H9 (cell line): ENCODE results near the gene PLCH2. TPM values are rescaled to one million over a fixed set of nuclear protein-coding genes. Genes with fewer than 3 reads are reported as not detected.

ENCODE experiments used
- DNase-seq: peaks from one replicate; pipeline ENCODE4 v3.0.0-alpha.2; 2017
- H2AFZ ChIP-seq: one replicate; pipeline ENCODE4 v1.6.1; 2013; ENCODE audit warnings: mild to moderate bottlenecking, low read length, control low read depth, moderate library complexity
- H2AK5ac ChIP-seq: 2 replicates; pipeline ENCODE4 v1.6.1; 2013; ENCODE audit warnings: low read length, control low read depth, mixed read lengths; ENCODE audit not compliant: insufficient read length
- H2BK120ac ChIP-seq: one replicate; pipeline ENCODE4 v1.6.1; 2013; ENCODE audit warnings: low read depth, mild to moderate bottlenecking, low read length, control low read depth, inconsistent platforms; ENCODE audit not compliant: poor library complexity, severe bottlenecking
- H2BK12ac ChIP-seq: 2 replicates; pipeline ENCODE4 v1.6.1; 2013; ENCODE audit warnings: low read length, control low read depth, mixed read lengths, low read depth; ENCODE audit not compliant: insufficient read length
- H2BK15ac ChIP-seq: 2 replicates; pipeline ENCODE4 v1.6.1; 2013; ENCODE audit warnings: low read depth, low read length, control low read depth
- H2BK20ac ChIP-seq: one replicate; pipeline ENCODE4 v1.6.1; 2013; ENCODE audit warnings: low read depth, mild to moderate bottlenecking, low read length, control low read depth, inconsistent platforms; ENCODE audit not compliant: poor library complexity, severe bottlenecking
- H2BK5ac ChIP-seq: 2 replicates; pipeline ENCODE4 v1.6.1; 2013; ENCODE audit warnings: low read length, control low read depth, mixed read lengths; ENCODE audit not compliant: insufficient read length
- H3K14ac ChIP-seq: 2 replicates; pipeline ENCODE4 v1.6.1; 2013; ENCODE audit warnings: low read length, control low read depth; ENCODE audit not compliant: insufficient read depth
- H3K18ac ChIP-seq: 2 replicates; pipeline ENCODE4 v1.6.1; 2013; ENCODE audit warnings: low read depth, mild to moderate bottlenecking, mixed read lengths, low read length, control low read depth; ENCODE audit not compliant: insufficient read length
- H3K23ac ChIP-seq: 2 replicates; pipeline ENCODE4 v1.6.1; 2013; ENCODE audit warnings: low read length, control low read depth, mixed read lengths, low read depth; ENCODE audit not compliant: insufficient read length
- H3K23me2 ChIP-seq: 2 replicates; pipeline ENCODE4 v1.6.1; 2013; ENCODE audit warnings: low read depth, mild to moderate bottlenecking, mixed read lengths, low read length, control low read depth; ENCODE audit not compliant: insufficient read length, poor library complexity, severe bottlenecking
- H3K27ac ChIP-seq: 2 replicates; pipeline ENCODE4 v1.5.1; 2013; ENCODE audit warnings: low read length, control low read depth, mixed read lengths, low read depth; ENCODE audit not compliant: insufficient read length
- H3K27me3 ChIP-seq: 2 replicates; pipeline ENCODE4 v1.6.1; 2013; ENCODE audit warnings: low read length, control low read depth, inconsistent platforms; ENCODE audit not compliant: insufficient read depth
- H3K4ac ChIP-seq: 2 replicates; pipeline ENCODE4 v1.6.1; 2013; ENCODE audit warnings: low read depth, mild to moderate bottlenecking, control low read depth, inconsistent platforms, low read length, moderate library complexity
- H3K4me1 ChIP-seq: 2 replicates; pipeline ENCODE4 v1.6.1; 2013; ENCODE audit warnings: low read length, control low read depth, inconsistent platforms; ENCODE audit not compliant: insufficient read depth
- H3K4me2 ChIP-seq: 2 replicates; pipeline ENCODE4 v1.6.1; 2013; ENCODE audit warnings: low read length, control low read depth, mixed read lengths; ENCODE audit not compliant: insufficient read length, insufficient read depth
- H3K56ac ChIP-seq: 2 replicates; pipeline ENCODE4 v1.6.1; 2013; ENCODE audit warnings: low read depth, mild to moderate bottlenecking, mixed read lengths, low read length, control low read depth; ENCODE audit not compliant: insufficient read length
- H3K79me1 ChIP-seq: 2 replicates; pipeline ENCODE4 v1.6.1; 2013; ENCODE audit warnings: low read depth, mild to moderate bottlenecking, moderate library complexity, low read length, control low read depth, inconsistent platforms; ENCODE audit not compliant: insufficient read depth, poor library complexity, severe bottlenecking
- H3K79me2 ChIP-seq: 2 replicates; pipeline ENCODE4 v1.6.1; 2013; ENCODE audit warnings: low read length, control low read depth, inconsistent platforms; ENCODE audit not compliant: insufficient read depth
- H3K9ac ChIP-seq: 2 replicates; pipeline ENCODE4 v1.6.1; 2013; ENCODE audit warnings: low read length, control low read depth, mixed read lengths; ENCODE audit not compliant: insufficient read length; ENCODE audit errors: extremely low read depth
- H3K9me3 ChIP-seq: one replicate; pipeline ENCODE4 v1.6.1; 2013; ENCODE audit warnings: low read depth, low read length, inconsistent platforms; ENCODE audit not compliant: control insufficient read depth
- H3T11ph ChIP-seq: one replicate; pipeline ENCODE4 v1.6.1; 2013; ENCODE audit warnings: mild to moderate bottlenecking, low read length, control low read depth, inconsistent platforms
- H4K20me1 ChIP-seq: one replicate; pipeline ENCODE4 v1.6.1; 2013; ENCODE audit not compliant: control insufficient read depth, insufficient read length, insufficient read depth
- H4K5ac ChIP-seq: 2 replicates; pipeline ENCODE4 v1.6.1; 2013; ENCODE audit warnings: low read depth, mild to moderate bottlenecking, mixed read lengths, low read length, control low read depth; ENCODE audit not compliant: insufficient read length
- H4K8ac ChIP-seq: replicated peaks from 2 replicates; pipeline ENCODE4 v1.6.1; 2013; ENCODE audit warnings: low read length, control low read depth, mixed read lengths, low read depth; ENCODE audit not compliant: insufficient read length
- H4K91ac ChIP-seq: 2 replicates; pipeline ENCODE4 v1.6.1; 2013; ENCODE audit warnings: low read depth, mild to moderate bottlenecking, moderate library complexity, mixed read lengths, low read length, control low read depth; ENCODE audit not compliant: insufficient read length
- H3K27ac Mint-ChIP-seq, 3 experiments: 2 replicates in 2 of 3; 3 replicates in 1 of 3; pipeline ENCODE4 v1.8.0; 2020 to 2021; ENCODE audit warnings: mixed read lengths in 3 of 3, mild to moderate bottlenecking in 1 of 3, moderate library complexity in 1 of 3
- H3K27me3 Mint-ChIP-seq: 2 replicates; pipeline ENCODE4 v1.8.0; 2021; ENCODE audit warnings: low read depth, mild to moderate bottlenecking, moderate library complexity, mixed read lengths
- H3K36me3 Mint-ChIP-seq, 3 experiments: 2 replicates in 2 of 3; 3 replicates in 1 of 3; pipeline ENCODE4 v1.8.0; 2020 to 2021; ENCODE audit warnings: low read depth in 3 of 3, mixed read lengths in 3 of 3; ENCODE audit not compliant: insufficient read depth in 1 of 3
- H3K4me1 Mint-ChIP-seq, 2 experiments: 2 replicates each; pipeline ENCODE4 v1.8.0; 2020; ENCODE audit warnings: mixed read lengths in 2 of 2
- H3K4me3 Mint-ChIP-seq, 2 experiments: 2 replicates in 1 of 2; 3 replicates in 1 of 2; pipeline ENCODE4 v1.8.0; 2020 to 2021; ENCODE audit warnings: mild to moderate bottlenecking in 2 of 2, mixed read lengths in 2 of 2, moderate library complexity in 1 of 2
- H3K9me3 Mint-ChIP-seq, 2 experiments: 2 replicates in 1 of 2; 3 replicates in 1 of 2; pipeline ENCODE4 v1.8.0; 2020; ENCODE audit warnings: mild to moderate bottlenecking in 2 of 2, mixed read lengths in 2 of 2, moderate library complexity in 1 of 2
- WGBS: extraction: QIAGEN DNeasy Blood & Tissue Kit; methylation state at CpG from one replicate; pipeline ENCODE4 v1.1.7; 2013; ENCODE audit warnings: missing lambda C conversion rate, low lambda C conversion rate, mixed read lengths; ENCODE audit not compliant: insufficient read length; ENCODE audit errors: extremely low coverage; 5-methylcytosine and 5-hydroxymethylcytosine counted together
- total RNA-seq: library from RNA; stranded (reverse); gene quantifications from 2 replicates; pipeline ENCODE4 v1.2.1, GENCODE V29; 2021
- TF ChIP-seq, protein P1 (sequence below): fragments of 200-600 bp; sonication (generic); conservative IDR thresholded peaks from 3 replicates; pipeline ENCODE4 v1.8.0; 2021; ENCODE audit warnings: antibody characterized with exemption, mild to moderate bottlenecking

PLCH2 gene
- total RNA-seq, 1 experiment from 2014 or later, result 0.09 TPM

- Histone ChIP-seq H3K23ac (no peak overlapping the region), H3K9me3 (no peaks in the 10 kb centered on the region), H4K20me1 (no peaks in the 10 kb centered on the region), H3K9ac (no peak overlapping the region), H3K56ac (no peak overlapping the region), H3K14ac (no peak overlapping the region), H3K27ac (no peak overlapping the region), H3K79me2 (no peaks in the 10 kb centered on the region), H4K5ac (no peak overlapping the region), H2AFZ (no peak overlapping the region), H4K8ac (no peak overlapping the region), H3K4ac (no peak overlapping the region), H3K18ac (no peak overlapping the region), H3K4me2 (no peak overlapping the region), H2BK15ac (no peak overlapping the region), H3T11ph (no peak overlapping the region), H2AK5ac (no peak overlapping the region), H3K23me2 (no peaks in the 10 kb centered on the region), H3K79me1 (no peaks in the 10 kb centered on the region), H2BK120ac (no peak overlapping the region), H2BK12ac (no peak overlapping the region), H4K91ac (no peak overlapping the region), H2BK5ac (no peak overlapping the region), H3K27me3 (no peaks in the 10 kb centered on the region), H3K4me1 (no peaks in the 10 kb centered on the region), H2BK20ac (no peak overlapping the region)
- TF ChIP-seq, protein P1, sequence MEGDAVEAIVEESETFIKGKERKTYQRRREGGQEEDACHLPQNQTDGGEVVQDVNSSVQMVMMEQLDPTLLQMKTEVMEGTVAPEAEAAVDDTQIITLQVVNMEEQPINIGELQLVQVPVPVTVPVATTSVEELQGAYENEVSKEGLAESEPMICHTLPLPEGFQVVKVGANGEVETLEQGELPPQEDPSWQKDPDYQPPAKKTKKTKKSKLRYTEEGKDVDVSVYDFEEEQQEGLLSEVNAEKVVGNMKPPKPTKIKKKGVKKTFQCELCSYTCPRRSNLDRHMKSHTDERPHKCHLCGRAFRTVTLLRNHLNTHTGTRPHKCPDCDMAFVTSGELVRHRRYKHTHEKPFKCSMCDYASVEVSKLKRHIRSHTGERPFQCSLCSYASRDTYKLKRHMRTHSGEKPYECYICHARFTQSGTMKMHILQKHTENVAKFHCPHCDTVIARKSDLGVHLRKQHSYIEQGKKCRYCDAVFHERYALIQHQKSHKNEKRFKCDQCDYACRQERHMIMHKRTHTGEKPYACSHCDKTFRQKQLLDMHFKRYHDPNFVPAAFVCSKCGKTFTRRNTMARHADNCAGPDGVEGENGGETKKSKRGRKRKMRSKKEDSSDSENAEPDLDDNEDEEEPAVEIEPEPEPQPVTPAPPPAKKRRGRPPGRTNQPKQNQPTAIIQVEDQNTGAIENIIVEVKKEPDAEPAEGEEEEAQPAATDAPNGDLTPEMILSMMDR, result no peak
- no CpG with 5 or more reads among the region's 16 CpGs for WGBS
- Mint-ChIP-seq H3K4me3 (no peak overlapping the region), H3K27ac (no peak overlapping the region), H3K9me3 (peaks cover 9 to 15% of the 10 kb centered on the region in 2 experiments), H3K4me1 (0 out of 4 replicates have a peak, but pooled peaks cover 0 to 4% of the 10 kb centered on the region in 2 experiments), H3K36me3 (no peaks in the 10 kb centered on the region; a peak in 1 of 7 replicates), H3K27me3 (peaks cover 30% of the 10 kb centered on the region)
- DNase-seq, result no peak
Observed at GRCh38 chr1:2432441-2432844, 43.6 kb upstream of the PLCH2 start.
